H4 (cell line): ENCODE measurements around the gene PCED1A. TPM values are rescaled to one million over a fixed set of nuclear protein-coding genes. Genes with fewer than 3 reads are reported as not detected.
"Not testable (repeated sequence)": the region's sequence is repeated elsewhere in the genome, so short reads cannot be mapped to it uniquely, and the experiment has no call there.

Experiments
- DNase-seq: peaks from one replicate; pipeline ENCODE4 v3.0.0-alpha.2; 2015; ENCODE audit warnings: low spot score
- total RNA-seq: library from RNA; depleted of rRNA; stranded (reverse); fragments of >200 nt; shearing (Covaris generic); gene quantifications from 2 replicates; pipeline ENCODE4 v1.2.3, GENCODE V29; 2014

PCED1A gene
- total RNA-seq, 1 experiment from 2014 or later, result 10.9 TPM

- no peak for DNase-seq
Measured at GRCh38 chr20:2829376-2829775, 11.1 kb downstream of the PCED1A start.

- no peak for DNase-seq
Measured at GRCh38 chr20:2826655-2827054, 13.8 kb downstream of the PCED1A start.

- no peak for DNase-seq
Measured at GRCh38 chr20:2825761-2826160, 14.7 kb downstream of the PCED1A start.

- peak; percentile 36 for DNase-seq
Measured at GRCh38 chr20:2822073-2822472, 18.4 kb downstream of the PCED1A start.

- no peak for DNase-seq
Measured at GRCh38 chr20:2820896-2821869, 19.3 kb downstream of the PCED1A start.

GRCh38 chr20:2820084-2820895 is 20.2 kb downstream of the PCED1A start:
- DNase-seq, result no peak

- no peak for DNase-seq
Measured at GRCh38 chr20:2817891-2818595, 22.4 kb downstream of the PCED1A start.

- no peak for DNase-seq
Measured at GRCh38 chr20:2817341-2817726, 23.1 kb downstream of the PCED1A start.

- no peak for DNase-seq
Measured at GRCh38 chr20:2816583-2817340, 23.7 kb downstream of the PCED1A start.

GRCh38 chr20:2816030-2816582 is 24.3 kb downstream of the PCED1A start, which contains the start of gene TMEM239:
TSS of gene TMEM239 (plus strand) at chr20:2816364. CDS start at chr20:2816555, 191 bp downstream.
- no peak for DNase-seq

- DNase-seq, result no peak
Measured at GRCh38 chr20:2815242-2815900, 25.1 kb downstream of the PCED1A start.

- DNase-seq, result peak; percentile 82
Measured at GRCh38 chr20:2814587-2815051, 25.8 kb downstream of the PCED1A start, which contains the start of gene C20orf141. TSS of gene C20orf141 (plus strand) at chr20:2814987. CDS start at chr20:2815185, 198 bp downstream.

- DNase-seq, result no peak
Measured at GRCh38 chr20:2814076-2814475, 26.4 kb downstream of the PCED1A start.

GRCh38 chr20:2812189-2812588 is 28.3 kb downstream of the PCED1A start:
- no peak for DNase-seq

- DNase-seq, result no peak
Measured at GRCh38 chr20:2809690-2810089, 30.8 kb downstream of the PCED1A start.

- not testable (repeated sequence) for DNase-seq
Measured at GRCh38 chr20:2807929-2808328, 32.5 kb downstream of the PCED1A start.

GRCh38 chr20:2807019-2807418 is 33.4 kb downstream of the PCED1A start:
- DNase-seq, result no peak

GRCh38 chr20:2806351-2806701 is 34.1 kb downstream of the PCED1A start:
- no peak for DNase-seq

GRCh38 chr20:2805689-2806350 is 34.6 kb downstream of the PCED1A start:
- no peak for DNase-seq
